Islet precursor cell (in vitro differentiated cells): ENCODE measurements around the gene PTPRN2.
"Not testable (repeated sequence)": the region's sequence is repeated elsewhere in the genome, so short reads cannot be mapped to it uniquely, and the experiment has no call there.

ENCODE experiments used
- DNase-seq: peaks from one replicate; pipeline ENCODE4 v3.0.0-alpha.2; 2018

Gene PTPRN2

DNA sequence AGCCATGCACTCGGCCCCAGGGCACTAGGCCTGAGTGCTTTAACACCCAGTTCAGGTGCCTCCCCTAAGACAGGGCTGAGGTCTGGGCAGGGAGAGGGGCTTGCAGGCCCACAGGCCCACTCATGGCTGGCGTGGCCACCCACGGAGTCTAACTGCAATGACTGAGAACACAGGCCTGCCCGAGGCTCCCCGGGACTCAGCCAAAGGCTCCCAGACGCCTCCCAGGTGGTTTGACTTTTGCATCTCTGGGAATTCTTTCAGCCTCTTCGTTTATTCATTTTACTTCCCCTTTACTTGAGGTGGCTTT, 37.3 kb downstream of the PTPRN2 start:
- no peak for DNase-seq

DNA sequence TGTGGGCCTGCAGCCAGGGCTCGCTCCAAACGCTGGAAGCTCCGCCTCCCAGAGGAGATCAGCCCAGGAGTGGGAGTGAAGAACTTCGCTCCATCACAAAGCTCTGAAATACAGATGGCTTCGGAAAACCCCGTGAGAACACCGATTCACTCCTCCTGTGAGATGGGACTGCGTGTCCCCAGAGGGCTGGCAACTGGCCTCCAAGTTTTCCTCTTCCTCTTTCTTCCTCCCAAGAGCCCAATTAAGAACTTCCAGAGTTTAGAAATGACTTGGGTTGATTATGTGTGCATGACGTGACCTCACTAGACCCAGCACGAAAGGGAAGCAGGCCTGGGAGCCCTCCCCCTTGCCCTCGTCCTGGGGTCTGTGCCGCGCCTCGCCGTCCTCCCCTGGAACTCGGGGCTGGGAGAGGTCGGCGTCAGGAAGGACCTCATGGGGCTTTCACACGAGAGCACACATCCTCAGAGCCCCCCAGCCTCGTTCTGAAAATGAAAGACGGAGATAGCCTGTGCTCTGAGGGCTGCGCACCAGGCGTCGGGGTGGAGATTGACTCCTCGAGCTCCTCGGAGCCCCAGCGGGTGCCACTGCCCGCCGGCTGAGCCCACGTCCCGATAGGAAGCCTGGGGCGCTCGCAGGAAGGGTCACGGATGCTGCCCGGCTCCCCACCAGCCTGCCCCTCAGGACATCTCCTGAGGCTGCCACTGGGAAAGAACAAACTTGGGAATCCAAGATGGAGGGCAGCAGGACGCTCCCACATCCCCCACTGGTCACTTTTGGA, 37.8 kb downstream of the PTPRN2 start:
- DNase-seq, result no peak

GRCh38 chr7:158549176-158549615, 38.4 kb downstream of the PTPRN2 start:
- DNase-seq, result no peak

- no peak for DNase-seq
Measured at GRCh38 chr7:158548726-158549125, 38.9 kb downstream of the PTPRN2 start.

- no peak for DNase-seq
Measured at GRCh38 chr7:158547817-158548216, 39.8 kb downstream of the PTPRN2 start.

DNA sequence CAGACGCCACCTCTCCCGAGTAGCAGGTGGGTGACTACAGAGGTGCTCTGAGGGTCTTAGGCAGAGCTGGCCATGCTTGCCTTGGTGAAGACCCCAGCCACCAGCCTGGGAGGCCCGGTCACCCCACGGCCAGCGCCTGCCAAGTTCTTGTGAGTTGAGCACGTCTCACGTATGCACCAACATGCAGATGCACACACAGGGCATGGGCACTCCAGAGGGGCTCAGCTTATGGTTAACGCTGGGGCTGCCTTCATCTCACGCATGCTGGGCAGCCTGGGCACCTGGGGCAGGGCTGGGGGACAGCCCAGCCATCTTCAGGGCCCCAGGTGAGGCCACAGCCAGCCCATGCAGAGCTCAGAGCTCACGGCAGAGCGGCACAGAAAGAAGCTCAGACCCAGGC, 41.0 kb downstream of the PTPRN2 start:
- no peak for DNase-seq

DNA sequence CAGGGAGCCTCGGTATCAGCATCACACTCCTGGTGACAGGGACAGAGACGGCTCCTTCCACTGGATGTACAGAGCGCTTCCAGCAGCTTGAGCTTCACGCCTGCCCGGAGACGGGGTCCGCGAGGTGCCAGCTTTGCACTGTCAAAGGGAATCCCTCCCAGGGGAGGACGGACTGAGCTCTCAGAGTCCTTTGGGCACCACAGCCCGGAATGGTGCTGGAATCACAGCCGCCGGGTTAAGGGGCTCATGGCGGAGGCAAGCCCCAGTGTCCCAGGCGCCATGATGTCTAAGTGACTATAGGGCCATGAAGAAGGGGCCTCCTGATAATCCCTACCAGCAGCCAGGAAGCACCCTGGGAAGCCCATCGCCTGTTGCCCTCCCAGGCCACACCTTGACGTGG, 41.4 kb downstream of the PTPRN2 start:
- no peak for DNase-seq

DNA sequence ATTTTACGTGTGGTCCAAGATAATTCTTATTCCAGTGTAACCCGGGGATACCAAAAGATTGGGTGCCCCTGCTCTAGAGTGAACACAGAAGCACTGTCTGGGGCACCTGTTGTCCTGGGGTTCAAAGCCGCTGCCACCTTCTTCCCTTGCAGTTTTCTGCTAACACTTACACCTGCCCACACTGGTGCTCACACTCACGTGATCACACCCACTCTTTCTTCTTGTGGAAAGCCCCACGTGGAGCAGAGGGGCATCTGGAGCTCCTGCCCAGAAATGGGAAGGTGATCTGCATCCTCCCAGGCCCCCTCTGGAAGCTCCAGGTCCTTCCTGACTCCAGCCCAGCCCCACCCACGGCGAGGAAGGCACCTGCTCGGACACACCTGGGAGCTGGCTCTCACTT, 42.9 kb downstream of the PTPRN2 start:
- DNase-seq, result no peak

DNA sequence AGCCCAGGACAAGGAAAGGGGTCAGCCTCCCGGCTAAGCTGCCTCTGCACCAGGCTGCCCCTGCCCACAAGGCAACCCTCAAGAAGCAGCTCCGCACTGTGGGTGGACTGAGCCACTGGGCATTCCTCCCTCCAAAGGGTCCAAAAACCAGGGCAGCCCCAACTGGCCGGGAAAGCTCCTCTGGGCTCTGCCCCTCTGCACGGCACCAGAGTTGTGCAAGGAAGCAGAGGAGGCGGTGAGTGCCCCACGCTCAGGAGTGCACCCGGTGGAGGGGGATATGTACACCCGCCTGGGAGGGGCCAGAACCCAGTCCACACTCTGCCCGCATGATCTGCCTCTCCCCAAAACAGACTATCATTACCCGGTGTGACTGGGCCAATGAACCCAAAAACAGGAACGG, 43.8 kb downstream of the PTPRN2 start:
- no peak for DNase-seq

- no peak for DNase-seq
Measured at GRCh38 chr7:158542651-158543566, 44.7 kb downstream of the PTPRN2 start.

GRCh38 chr7:158541346-158542010, 46.1 kb downstream of the PTPRN2 start:
- DNase-seq, result no peak

DNA sequence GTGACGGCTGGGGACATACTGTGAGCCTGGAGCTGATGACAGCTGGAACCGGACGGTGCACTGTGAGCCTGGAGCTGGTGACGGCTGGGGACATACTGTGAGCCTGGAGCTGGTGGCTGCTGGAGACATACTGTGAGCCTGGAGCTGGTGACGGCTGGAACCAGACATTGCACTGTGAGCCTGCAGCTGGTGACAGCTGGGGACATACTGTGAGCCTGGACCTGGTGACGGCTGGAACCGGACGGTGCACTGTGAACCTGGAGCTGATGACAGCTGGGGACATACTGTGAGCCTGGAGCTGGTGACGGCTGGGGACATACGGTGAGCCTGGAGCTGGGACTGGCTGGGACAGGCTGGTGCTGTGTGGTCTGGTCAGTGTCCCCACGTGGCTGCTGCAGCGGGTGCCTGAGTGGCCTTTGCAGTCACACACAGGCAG, 47.9 kb downstream of the PTPRN2 start:
- no peak for DNase-seq

DNA sequence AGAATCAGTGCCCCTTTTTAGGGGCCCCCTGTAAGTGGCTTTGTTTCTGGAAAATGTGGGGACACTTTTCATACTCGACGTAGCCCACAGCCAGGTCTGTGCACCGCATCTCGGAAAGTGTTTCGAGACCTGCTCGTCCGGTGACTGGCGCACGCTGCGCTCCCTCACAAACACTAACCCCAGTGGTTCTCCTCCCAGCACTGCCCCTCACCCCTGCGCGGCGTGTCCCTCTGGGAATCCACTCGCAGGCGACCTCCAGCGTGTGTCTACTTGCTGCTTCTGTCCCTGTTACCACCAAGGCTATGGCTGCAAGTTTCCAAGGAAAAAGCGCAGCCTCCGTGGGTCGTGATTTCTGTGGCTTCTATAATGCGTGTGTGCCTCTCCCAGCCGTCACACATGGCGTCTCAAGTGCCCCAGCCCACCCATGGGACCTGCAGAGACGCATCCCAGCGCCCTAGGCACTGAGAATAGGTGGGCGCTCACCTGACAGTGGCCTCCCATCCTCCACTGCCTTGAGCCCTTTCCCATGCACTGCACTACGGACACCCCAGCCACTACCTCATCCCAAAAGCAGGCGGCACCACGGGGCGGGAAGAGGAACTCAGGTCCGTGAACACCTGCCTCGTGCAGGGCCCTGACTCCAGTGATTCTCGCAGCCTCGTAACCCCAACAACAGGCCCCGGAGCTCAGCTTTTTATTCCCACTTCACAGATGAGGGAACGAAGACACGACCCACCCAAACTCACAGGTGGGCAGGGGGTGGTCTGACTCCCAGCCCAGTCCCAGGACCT, 49.3 kb downstream of the PTPRN2 start:
- DNase-seq, result no peak

DNA sequence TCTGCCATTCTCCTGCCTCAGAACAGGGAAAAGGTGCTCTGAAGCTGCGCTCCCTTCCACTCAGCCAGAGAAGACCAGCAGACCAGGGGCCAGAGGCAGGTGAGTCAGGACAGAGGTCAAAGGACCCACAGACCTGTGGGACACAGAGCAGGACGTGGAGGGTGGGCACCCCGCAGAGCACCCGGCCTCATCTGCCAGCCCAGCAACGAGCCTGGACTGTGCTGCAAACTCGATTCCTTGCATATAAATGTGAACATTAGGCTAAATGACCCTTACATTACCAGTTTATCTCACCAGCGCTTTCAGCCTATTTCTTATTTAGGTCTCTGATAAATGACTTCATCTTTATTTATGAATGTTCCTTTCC, 50.1 kb downstream of the PTPRN2 start:
- DNase-seq, result no peak

- DNase-seq, result no peak
Measured at GRCh38 chr7:158536871-158537515, 50.6 kb downstream of the PTPRN2 start.

DNA sequence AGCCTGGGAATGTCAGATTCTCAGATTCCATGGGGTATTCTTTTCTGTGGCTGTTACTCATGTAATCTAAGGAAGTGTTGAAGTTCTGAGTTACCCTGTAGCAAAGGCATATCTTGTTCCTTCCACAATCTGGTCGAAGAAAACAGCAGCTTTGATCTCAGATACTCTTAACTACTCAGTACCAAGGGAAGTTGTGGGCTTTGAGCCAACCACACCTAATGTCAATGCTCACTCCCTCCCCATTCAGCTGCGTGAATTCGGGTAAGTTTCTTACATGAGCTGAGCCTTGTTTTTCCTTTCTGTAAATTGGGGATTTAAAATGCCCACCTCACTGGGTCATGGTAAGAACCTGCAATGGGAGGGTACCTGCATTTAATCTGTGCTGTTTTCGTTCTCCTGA, 52.5 kb downstream of the PTPRN2 start:
- no peak for DNase-seq

- DNase-seq, result no peak
Measured at GRCh38 chr7:158534598-158534997, 53.0 kb downstream of the PTPRN2 start.

DNA sequence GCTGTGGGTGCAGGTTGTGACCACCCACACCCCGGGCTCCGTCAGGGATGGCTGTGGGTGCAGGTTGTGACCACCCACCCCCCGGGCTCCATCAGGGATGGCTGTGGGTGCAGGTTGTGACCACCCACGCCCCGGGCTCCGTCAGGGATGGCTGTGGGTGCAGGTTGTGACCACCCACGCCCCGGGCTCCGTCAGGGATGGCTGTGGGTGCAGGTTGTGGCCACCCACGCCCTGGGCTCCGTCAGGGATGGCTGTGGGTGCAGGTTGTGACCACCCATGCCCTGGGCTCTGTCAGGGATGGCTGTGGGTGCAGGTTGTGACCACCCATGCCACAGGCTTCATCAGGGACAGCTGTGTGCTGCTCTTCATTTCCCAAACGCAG, 53.5 kb downstream of the PTPRN2 start:
- not testable (repeated sequence) for DNase-seq

DNA sequence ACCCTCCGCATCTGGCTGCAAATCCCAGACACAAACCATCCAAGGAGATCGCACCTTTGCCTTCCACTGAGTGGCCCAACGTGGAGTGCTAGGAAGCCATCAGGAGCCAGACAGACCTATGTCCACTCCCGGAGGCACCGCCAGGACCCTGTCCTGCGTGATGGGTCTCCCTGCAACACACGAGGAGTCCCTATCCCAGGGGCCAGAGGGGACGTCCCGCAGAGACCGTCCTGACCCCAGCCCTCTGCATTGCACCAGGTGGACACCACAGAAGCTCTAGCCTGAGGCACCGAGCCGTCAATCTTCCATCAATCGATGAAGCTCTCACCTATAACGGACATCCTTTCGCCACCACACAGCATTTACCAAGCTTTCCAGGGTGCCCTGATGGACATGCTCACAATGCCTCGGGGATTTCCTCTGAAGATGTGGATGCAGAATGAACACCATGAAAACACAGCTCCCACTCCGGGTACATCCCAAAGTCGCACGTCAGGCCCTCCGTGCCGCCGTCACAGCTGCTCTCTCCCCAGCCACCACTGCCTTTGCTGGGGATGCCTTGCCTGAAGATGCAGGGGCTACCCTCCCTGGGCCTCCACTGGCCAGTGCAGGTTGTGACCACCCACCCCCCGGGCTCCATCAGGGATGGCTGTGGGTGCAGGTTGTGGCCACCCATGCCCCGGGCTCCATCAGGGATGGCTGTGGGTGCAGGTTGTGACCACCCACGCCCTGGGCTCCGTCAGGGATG, 54.1 kb downstream of the PTPRN2 start:
- DNase-seq, result no peak

GRCh38 chr7:158532093-158532627, 55.5 kb downstream of the PTPRN2 start:
- no peak for DNase-seq

DNA sequence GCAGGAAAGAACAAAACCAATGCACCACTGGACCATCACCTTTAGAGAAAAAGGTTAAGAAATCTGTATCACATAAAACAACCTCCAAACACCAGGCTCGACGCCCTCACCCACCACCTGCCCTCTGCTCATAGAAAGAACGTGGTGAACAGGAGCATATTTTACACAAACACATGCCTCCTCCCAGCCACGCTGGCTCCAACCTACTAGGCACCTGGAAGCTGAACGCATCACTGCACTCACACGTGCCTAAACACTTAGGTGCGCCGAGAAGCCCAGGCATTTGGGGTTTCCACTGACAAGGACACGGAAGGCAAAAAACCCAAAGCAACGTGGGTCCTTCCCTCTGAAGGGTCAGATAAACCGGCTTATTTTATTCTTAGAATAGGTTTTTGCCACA, 56.0 kb downstream of the PTPRN2 start:
- no peak for DNase-seq
